ENCODE results near the gene WNK3.

- TF ChIP-seq CTCF (IDR thresholded peaks at IDR 0.05; ENCODE audit: low read length) (no peak), EZH2 (IDR thresholded peaks at IDR 0.05; ENCODE audit: borderline replicate concordance, low read length) (no peak)
These were observed 65.1 kb downstream of the WNK3 start for GRCh38 chrX:54292755-54293154.

All from OCI-LY1 (cell line).